Suprapubic skin (tissue), 4 donors: ENCODE results near the gene MYOM3.

Source experiments
- POLR2A ChIP-seq, 2 donors: fragments of 450-650 bp; IDR thresholded peaks; one replicate each; pipeline ENCODE4 v1.6.1; 2017; ENCODE audit warnings: antibody characterized with exemption in 2 of 2, mild to moderate bottlenecking in 2 of 2, moderate library complexity in 2 of 2
- POLR2AphosphoS5 ChIP-seq, 3 donors: sonication (generic); formaldehyde crosslinking; IDR thresholded peaks; one replicate each; pipeline ENCODE4 v1.6.1; 2017; ENCODE audit warnings: antibody characterized with exemption in 3 of 3
- TF ChIP-seq, protein P1 (sequence below), 2 donors: fragments of 200-600 bp in 1 of 2; fragments of 450-650 bp in 1 of 2; sonication (generic) in 1 of 2; IDR thresholded peaks; one replicate each; pipeline ENCODE4 v1.5.1; 2016 to 2019; ENCODE audit warnings: antibody characterized with exemption in 2 of 2, mild to moderate bottlenecking in 1 of 2, moderate library complexity in 1 of 2

GRCh38 chr1:24098943-24099638 lies 12.8 kb downstream of the MYOM3 start:
- TF ChIP-seq, protein P1, sequence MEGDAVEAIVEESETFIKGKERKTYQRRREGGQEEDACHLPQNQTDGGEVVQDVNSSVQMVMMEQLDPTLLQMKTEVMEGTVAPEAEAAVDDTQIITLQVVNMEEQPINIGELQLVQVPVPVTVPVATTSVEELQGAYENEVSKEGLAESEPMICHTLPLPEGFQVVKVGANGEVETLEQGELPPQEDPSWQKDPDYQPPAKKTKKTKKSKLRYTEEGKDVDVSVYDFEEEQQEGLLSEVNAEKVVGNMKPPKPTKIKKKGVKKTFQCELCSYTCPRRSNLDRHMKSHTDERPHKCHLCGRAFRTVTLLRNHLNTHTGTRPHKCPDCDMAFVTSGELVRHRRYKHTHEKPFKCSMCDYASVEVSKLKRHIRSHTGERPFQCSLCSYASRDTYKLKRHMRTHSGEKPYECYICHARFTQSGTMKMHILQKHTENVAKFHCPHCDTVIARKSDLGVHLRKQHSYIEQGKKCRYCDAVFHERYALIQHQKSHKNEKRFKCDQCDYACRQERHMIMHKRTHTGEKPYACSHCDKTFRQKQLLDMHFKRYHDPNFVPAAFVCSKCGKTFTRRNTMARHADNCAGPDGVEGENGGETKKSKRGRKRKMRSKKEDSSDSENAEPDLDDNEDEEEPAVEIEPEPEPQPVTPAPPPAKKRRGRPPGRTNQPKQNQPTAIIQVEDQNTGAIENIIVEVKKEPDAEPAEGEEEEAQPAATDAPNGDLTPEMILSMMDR (IDR thresholded peaks at IDR 0.05), result no peak
- TF ChIP-seq POLR2AphosphoS5 (IDR thresholded peaks at IDR 0.05) (no peak), POLR2A (IDR thresholded peaks at IDR 0.05) (no peak)
